SKM-1 (cell line): Measurements from ENCODE around the gene TIAM1.

Experiments used
- DNase-seq: peaks from one replicate; lab custom pipeline; 2025; ENCODE audit not compliant: unreplicated experiment; lab: John Stamatoyannopoulos, UW

Gene TIAM1

GRCh38 chr21:31354122-31354521 lies 10.1 kb upstream of the TIAM1 start:
- DNase-seq = no peak

GRCh38 chr21:31352836-31353235 lies 8.8 kb upstream of the TIAM1 start:
- no peak for DNase-seq

GRCh38 chr21:31351960-31352359 lies 7.9 kb upstream of the TIAM1 start:
- DNase-seq = no peak

- no peak for DNase-seq
Observed at GRCh38 chr21:31351438-31351837, 7.4 kb upstream of the TIAM1 start.

- no peak for DNase-seq
Observed at GRCh38 chr21:31349208-31349607, 5.1 kb upstream of the TIAM1 start.

- DNase-seq = no peak
Observed at GRCh38 chr21:31348188-31348587, 4.1 kb upstream of the TIAM1 start.

GRCh38 chr21:31347435-31348032 lies 3.5 kb upstream of the TIAM1 start:
- no peak for DNase-seq

- DNase-seq = no peak
Observed at GRCh38 chr21:31346256-31346821, 2.3 kb upstream of the TIAM1 start.

- DNase-seq = no peak
Observed at GRCh38 chr21:31345136-31345535, 1.1 kb upstream of the TIAM1 start.

GRCh38 chr21:31343030-31343510 lies 991 bp downstream of the TIAM1 start:
- DNase-seq = no peak

- no peak for DNase-seq
Observed at GRCh38 chr21:31342348-31342747, 1.7 kb downstream of the TIAM1 start.

- no peak for DNase-seq
Observed at GRCh38 chr21:31340942-31341487, 3.0 kb downstream of the TIAM1 start.

GRCh38 chr21:31340514-31340913 lies 3.5 kb downstream of the TIAM1 start:
- DNase-seq = no peak

GRCh38 chr21:31339721-31340120 lies 4.3 kb downstream of the TIAM1 start:
- DNase-seq = no peak

GRCh38 chr21:31338908-31339368 lies 5.1 kb downstream of the TIAM1 start:
- no peak for DNase-seq

GRCh38 chr21:31337996-31338907 lies 5.8 kb downstream of the TIAM1 start:
- no peak for DNase-seq

- DNase-seq = no peak
Observed at GRCh38 chr21:31337086-31337485, 7.0 kb downstream of the TIAM1 start.

GRCh38 chr21:31336739-31337040 lies 7.4 kb downstream of the TIAM1 start:
- no peak for DNase-seq

- DNase-seq = no peak
Observed at GRCh38 chr21:31335957-31336738, 7.9 kb downstream of the TIAM1 start.

- DNase-seq = no peak
Observed at GRCh38 chr21:31334648-31335121, 9.4 kb downstream of the TIAM1 start.

GRCh38 chr21:31332525-31332924 lies 11.5 kb downstream of the TIAM1 start:
- no peak for DNase-seq
